SIG-M5 treated with dmso at 0.1 percent for 504 hours (cell line): ENCODE results near the gene PPP2R5E.
A peak's percentile ranks its signal among the peaks of the same experiment; 100 is the strongest.
"Not testable (repeated sequence)": the region's sequence is repeated elsewhere in the genome, so short reads cannot be mapped to it uniquely, and the experiment has no call there.

Source experiments
- DNase-seq: peaks from one replicate; lab custom pipeline; 2025; ENCODE audit not compliant: unreplicated experiment; lab: John Stamatoyannopoulos, UW

The PPP2R5E gene

DNA sequence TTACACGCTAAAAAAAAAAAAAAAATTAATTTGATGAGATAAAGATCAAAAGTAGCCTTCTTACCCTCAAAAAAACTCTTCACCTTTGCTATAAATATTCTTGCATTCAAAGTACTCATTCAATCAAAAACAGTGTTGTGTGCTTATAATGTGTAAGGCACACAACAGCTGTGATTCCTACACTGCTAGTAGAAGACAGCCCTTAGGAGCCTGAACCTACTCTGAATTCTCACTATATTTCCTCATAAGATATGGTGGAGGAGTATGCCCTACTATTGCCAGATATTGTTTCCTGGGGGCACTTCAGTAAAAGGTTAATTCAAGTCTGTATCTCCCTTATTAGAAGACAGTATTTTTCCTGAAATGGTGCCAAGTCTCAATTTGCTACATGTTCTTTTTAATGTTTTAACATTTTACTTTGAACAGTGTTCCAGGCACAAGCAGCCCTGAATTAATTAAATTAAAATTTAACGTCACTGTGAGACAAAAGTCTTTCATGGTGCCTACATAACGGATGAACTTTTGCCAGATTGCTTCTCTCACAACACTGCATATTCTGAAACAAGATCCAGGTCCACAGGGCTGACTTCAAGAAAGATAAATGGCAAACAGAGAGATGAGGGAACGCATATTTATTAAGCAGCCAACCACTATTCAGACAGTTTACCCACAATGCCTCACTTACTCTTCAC, 19.3 kb downstream of the PPP2R5E start:
- no peak for DNase-seq

DNA sequence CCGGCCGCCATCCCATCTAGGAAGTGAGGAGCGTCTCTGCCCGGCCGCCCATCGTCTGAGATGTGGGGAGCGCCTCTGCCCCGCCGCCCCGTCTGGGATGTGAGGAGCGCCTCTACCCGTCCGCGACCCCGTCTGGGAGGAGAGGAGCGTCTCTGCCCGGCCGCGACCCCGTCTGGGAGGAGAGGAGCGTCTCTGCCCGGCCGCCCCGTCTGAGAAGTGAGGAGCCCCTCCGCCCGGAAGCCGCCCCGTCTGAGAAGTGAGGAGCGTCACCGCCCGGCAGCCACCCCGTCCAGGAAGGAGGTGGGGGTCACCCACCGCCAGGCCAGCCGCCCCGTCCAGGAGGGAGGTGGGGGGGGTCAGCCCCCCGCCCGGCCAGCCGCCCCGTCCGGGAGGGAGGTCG, 20.7 kb downstream of the PPP2R5E start:
- DNase-seq: not testable (repeated sequence)

DNA sequence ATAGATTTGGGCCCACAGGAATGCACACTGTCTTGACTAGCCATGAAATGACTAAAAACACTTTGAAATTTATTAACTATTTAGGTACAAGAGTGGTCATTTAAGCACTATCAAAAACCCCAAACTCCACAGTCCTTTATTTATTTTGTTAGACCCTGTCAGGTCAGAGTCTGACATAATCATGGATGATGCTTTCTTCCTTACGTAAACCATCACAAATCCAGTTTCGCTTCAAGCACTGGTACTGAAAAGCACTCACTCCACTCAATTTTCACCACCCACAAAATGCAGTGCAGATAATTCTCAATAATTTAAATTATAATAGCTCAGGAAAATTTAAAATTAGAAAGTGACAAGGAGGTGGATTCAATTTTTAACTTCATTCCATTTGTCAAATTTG, 25.8 kb downstream of the PPP2R5E start:
- no peak for DNase-seq

DNA sequence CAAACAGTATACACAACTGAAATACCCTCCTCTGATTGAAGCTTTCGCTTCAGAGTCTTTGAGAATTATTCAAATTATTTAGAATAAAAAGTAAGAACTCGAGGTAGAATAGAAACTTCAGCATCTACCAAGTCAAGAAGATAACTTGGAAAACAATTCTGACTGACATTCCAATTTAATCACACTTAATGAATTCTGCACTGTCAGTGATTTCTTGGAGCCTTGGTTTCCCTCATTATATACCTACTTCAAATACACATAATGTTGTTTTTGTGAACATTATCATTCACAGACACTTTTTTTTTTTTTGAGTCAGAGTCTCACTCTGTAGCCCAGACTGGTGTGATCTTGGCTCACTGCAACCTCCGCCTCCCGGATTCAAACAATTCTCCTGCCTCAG, 27.9 kb downstream of the PPP2R5E start:
- no peak for DNase-seq

DNA sequence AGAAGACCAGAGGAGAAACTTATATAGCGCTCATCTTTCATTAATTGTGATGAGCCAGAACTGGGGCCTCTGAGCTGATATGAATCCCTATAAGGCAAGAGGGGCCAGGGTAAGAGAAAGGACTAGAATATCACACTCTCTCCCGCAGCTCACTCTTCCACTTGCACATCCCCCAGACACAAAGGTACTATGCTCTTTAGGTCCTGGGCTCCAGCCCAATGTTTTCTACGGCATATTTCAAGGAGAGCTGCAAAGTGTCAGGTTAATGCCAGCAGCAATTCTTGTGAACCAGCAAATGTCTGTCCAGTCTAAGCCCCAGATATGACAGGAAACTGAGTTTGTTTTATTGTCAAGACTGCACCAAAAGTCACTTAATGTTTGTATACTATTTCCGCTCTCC, 29.4 kb downstream of the PPP2R5E start:
- no peak for DNase-seq

DNA sequence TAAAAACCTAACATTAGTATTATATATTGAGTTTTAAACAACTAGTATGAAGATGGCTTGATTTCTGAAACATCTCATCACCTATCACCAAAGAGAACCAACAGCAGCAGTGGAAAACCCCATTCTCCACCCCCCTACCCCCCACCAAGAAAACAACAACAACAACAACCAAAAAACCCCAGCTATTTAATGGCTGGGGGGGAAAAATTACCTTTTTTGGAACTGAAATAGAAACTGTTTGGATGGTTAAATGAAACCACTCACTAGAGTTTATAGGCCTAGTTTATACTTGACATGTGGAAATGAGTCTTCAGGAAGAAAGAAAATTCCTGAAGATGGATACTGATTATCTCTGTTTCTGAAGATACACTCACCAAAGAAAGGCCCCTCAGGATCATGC, 30.3 kb downstream of the PPP2R5E start:
- DNase-seq: no peak

DNA sequence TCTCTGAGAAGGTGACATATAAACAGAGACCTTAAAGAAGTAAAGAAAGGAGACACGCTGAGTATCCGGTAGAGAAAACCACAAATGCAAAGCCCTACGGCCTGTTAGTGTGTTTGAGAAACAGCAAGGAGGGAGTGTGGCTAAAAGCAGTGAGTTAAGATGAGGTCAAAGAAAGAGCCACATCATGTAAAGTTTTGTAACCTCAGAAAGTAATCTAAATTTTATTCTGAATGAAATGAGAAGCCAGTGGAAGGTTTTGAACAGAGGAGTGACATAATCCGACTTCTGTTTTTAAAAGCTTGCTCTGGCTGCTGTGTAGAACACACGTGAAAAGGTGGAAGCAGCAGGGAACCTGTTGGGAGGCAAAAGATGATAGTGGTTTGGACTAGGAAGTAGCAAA, 32.6 kb downstream of the PPP2R5E start:
- DNase-seq: peak; percentile 7

DNA sequence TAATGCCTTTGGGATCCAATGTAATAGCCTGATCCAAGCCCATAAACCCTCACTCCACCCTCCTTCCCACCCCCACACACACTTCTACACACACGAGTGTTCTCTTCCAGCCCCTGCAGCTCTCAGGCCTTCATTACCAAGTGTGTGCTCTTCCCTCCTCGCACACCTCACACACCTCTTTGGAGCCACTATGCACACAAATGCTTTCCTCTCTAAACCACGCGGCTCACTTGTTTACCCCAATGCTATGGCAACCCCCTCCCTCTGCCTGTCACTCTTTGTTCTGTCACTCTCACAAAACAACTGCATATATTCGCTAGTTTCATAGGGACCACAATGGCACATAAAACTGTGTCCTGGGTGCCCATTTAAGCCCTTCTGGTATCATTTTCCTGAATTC, 35.1 kb downstream of the PPP2R5E start:
- no peak for DNase-seq

DNA sequence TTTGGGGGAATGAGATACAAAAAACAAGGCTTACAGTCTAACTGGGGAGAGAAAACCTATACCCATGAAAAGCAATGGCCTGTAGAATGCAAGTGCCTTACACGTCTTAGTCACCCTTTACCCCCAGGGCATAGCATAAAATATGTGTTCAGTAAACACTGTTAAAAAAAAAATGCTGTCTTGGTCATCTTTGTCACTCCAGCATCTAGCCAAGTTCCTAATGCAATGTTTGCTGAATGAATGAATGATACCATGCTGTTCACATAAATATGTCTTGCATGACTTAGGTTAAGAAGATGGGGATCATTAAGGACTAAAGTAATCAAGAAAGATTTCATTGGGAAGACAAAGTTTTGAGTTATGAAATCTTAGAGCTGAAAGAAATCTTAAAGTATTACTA, 38.5 kb downstream of the PPP2R5E start:
- DNase-seq: peak; percentile 15

DNA sequence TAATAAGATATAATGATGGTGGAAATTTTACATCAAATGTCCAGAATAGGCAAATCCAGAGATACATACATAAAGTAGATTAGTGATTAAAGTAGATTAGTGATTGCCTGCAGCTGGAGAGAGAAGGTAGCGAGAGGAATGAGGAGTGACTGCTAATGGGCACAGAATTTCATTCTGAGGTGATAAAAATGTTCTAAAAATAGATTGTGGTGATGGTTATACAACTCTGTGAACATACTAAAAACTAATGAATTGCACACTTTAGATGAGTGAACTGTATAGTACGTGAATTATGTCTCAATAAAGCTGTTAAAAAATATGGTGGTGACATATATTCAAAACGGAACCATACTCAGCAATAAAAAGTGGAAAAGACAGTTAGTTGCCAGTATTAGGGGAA, 41.7 kb downstream of the PPP2R5E start:
- no peak for DNase-seq

DNA sequence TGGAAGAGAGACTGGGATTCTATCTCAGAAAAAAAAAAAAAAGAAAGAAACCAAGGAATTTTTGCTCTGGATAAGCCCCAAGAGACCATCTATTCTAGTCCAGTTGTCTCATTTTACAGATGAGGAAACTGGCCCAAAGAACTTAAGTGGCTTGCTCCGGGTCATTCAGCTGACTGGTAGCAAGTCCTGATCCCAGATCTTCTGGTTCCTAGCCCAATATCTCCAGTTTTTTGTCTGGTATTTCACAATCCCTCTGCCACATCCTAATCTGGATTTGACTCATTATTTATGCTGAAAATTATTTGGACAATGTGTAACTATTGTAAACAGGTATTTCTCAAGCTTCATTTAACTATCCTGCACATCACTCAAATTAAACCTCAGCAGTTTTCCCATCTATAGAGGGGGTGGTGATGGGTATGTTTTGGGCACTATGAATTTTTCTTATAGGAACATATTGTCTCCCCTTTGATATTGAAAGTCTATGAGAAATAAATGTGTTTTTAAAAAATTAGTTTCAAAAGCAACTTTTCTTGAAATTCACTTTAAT, 43.4 kb downstream of the PPP2R5E start:
- no peak for DNase-seq

DNA sequence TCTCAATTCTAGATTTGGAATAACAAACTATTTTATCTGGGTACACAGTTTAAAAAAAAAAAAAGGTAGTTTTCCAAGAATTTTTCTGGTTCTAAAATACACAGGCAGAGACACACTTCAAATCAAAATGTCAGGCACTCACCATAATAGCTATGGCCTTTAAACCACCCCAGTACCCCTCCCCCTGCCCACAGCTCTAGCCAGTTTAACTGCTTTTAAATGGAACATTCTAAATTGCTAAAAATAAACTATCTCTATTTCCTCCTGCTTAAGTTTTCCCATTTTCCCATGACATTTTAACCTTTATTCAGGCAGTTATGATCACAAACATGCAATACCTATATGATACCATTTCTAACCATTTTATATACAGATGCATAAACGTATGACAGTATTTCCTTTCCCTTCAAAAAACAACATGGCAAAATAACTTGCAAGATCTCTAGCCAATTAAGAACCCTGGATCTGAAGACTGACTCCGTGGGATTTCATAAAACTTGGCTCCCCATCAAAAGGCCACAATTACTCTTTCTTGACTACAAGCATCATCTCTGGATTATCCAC, 46.3 kb downstream of the PPP2R5E start:
- no peak for DNase-seq

DNA sequence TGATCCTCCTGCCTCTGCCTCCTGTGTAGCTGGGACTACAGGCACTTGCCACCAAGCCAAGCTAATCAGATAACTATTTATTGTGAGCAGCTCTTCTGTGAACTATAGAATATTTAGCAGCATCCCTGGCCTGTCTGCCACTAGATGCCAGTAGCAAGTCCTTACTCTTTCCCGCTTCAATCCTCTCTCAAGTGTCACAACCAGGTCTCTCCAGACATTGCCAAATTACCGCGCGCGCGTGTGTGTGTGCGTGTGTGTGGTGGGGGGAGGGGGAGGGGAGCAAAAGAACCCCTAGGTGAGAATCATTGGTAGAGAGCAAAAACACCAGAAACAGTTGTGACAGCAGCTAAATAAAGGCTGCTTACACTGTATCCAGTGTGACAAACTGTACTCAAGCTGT, 49.9 kb downstream of the PPP2R5E start:
- peak; percentile 29 for DNase-seq

DNA sequence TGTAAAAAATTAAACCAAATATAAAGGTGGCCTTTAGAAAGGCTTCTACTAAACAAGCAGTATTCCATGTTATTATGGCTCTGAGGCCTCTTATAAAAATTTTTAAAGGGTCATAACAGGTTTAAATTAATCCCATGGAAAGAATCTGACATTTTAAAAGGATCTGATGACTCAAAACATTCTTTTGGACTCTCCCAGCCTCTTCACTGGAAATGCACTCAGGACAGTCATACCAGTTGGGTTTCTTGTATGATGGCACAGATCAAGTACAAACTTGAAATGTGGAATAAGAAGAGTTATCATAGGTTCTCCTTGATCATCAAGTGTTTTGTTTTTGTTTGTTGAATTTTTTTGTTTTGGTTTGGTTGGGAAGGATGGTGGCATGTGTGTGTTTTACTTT, 50.8 kb downstream of the PPP2R5E start:
- DNase-seq: no peak

DNA sequence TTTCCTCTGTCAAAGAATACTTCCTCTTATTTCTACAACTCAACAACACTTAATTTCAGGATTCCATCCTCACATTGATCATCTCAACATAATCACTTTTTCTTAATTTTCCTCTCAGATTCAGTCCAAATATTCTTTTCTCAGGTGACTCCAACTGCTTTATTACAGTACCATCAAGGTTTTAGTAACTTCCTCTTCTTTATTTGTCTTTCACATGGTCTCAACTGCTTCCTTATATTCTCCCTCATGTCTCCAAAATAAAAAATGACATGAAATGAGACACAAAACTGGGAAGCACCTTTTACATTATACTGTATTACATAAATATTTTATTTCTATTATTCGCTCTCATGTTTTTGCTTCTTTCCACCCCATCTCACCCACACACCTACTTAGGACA, 55.5 kb downstream of the PPP2R5E start:
- DNase-seq: no peak

DNA sequence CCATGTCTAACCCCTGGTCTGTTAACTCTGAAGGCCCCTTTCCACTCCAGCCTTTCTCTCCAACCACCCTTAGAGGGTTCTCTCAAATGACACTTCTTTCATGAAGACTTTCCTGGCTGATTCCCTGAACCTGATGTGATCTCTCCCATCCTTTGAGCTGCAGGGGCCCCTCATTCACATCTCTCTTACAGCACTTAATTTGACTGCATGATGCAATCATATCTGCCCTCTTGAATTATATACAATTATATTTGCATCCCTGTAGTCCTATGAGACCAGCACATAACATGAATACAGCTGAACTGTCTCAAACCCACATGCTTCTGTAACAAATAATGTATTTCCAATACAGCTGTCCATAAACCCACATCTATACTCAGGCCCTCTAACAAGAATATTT, 56.4 kb downstream of the PPP2R5E start:
- no peak for DNase-seq

DNA sequence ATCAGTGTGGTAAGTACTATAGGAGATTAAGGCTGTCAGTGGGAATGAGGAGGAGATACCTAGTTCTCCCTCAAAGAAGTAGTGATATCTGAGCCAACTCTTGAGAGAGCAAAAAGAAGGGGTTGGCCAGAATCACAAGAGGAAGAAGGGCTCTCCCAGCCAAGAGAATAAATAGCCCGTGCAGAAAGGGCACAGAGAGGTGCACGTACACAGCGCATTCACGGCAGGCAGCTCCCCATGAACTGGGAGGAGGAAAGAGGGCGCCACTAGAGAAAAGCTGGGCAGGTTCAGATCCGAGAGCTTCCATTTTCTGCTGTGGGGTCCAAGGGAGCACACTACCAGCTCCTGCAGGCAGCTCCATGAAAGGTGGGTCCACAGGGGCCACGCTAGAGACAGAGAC, 59.9 kb downstream of the PPP2R5E start:
- DNase-seq: no peak

DNA sequence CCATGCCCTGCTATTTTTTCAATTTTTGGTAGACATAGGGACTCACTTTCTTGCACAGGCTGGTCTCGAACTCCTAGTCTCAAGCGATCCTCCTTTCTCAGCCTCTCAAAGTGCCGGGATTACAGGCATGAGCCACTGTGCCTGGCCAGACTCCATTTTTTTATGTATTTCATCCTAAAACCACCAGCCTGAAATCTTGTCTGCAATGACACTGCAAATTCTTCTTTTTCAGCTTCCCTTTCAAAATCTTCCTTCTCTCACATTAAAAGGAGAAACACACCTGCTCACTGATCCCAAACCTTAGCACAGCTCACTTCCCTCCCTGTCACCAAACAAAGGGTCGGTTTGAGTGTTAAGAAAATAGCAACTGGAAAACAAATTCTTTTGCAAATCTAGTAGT, 62.6 kb downstream of the PPP2R5E start:
- no peak for DNase-seq

DNA sequence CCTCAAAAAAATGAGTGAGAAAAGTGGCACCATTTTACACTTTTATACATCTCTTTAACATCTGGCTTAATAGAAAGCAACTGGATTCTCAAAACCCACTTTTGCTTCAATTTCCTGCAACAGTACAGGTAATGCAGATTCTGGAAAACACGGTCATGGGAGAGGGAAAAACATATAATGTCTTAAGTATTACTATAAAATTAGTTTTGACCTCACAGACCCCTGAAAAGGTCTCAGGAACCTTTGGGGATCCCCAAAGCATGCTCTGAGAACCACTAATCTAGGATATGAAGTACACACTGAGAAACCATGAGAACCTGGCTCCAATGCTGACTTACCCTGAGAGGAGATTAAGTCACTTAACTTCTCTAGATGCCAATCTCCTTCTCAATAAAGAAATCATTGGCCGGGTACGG, 64.7 kb downstream of the PPP2R5E start:
- DNase-seq: no peak

DNA sequence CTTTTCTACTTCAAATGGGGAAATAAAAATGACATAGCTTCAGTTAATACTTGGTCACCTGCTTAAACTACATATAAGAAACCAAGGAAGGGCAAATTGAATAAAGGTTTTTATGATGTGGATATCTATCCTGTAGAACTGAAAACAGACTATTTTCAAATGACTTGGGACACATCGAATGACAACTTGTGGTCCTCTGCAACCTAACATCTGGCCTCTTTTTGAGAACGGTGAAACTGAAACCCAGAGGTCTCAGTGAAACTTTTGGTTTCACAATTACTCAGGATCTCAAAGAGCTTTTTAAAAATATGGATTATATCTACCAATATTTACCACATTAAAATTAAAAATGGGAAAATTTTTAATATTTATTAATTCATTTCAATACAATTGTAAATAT, 65.2 kb downstream of the PPP2R5E start:
- DNase-seq: peak; percentile 48

DNA sequence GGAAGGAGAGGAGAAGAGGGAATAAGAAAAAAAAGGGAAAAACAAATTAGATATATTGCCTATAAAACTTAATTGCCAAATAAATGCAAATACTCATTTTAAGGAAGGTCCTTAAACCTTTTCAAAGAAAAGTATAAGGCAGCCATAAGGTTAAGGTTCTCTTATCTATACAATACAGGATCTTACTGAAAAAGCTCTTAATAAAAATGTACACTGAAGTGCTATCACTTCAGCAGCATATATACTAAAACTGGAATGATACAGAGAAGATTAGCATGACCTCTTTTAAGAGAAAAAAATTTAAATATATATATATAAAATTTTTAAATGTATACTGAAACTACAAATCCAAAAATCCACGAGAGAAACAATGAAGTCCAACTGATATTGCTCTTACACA, 65.6 kb downstream of the PPP2R5E start:
- DNase-seq: no peak

DNA sequence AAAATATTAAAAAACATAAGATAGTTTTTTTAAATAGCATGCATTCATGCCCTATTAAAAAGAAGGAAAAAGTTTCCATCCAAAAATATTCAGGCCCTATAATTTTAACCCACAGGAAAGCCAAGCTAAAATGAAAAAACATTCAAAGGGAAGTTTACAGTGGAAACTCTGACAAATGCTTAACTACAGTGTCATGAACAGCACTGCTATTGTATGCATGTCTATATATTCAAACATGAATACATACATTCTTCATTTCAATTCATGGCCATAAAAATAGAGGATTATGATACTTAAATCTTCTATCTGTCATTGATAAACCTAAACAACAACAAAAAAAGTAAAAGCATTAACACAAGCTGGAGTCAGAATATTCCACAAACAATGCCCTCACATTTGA, 67.4 kb downstream of the PPP2R5E start:
- no peak for DNase-seq

DNA sequence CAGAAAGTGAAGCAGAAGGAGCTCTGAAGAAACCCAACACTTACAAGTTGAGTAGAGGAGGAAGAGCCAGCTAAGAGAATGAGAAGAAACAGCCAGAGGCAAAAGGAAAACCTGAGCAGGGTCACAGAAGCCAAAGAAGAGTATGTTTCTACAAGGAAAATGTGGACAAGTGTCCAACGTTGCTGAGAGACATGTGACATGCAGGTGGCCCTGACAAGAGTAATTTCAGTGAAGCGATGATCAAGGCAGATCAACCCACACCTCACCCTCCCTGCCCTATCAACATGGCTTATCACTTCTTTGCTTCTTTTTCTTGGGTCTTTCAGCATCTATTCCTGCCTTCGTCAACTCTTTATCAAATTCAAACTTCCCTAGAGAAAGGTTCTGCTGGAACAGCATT, 68.3 kb downstream of the PPP2R5E start:
- no peak for DNase-seq
